SK-N-SH (cell line): ENCODE results near the gene ACAD11. TPM values are rescaled to one million over a fixed set of nuclear protein-coding genes. Genes with fewer than 3 reads are reported as not detected.

ENCODE experiments used
- CHD2 ChIP-seq: fragments of 150-350 bp; IDR thresholded peaks from 2 replicates; pipeline ENCODE4 v1.6.1; 2018; ENCODE audit warnings: low read length; ENCODE audit not compliant: partially characterized antibody
- CTCF ChIP-seq: fragments of 200-600 bp; sonication (generic); IDR thresholded peaks from 2 replicates; pipeline ENCODE4 v1.6.1; 2017; ENCODE audit warnings: antibody characterized with exemption, mild to moderate bottlenecking, moderate library complexity
- ELF1 ChIP-seq: IDR thresholded peaks from 2 replicates; pipeline ENCODE4 v1.4.0; 2012
- EZH2phosphoT487 ChIP-seq: fragments of 200-600 bp; sonication (generic); IDR thresholded peaks from 2 replicates; pipeline ENCODE4 v1.6.1; 2017; ENCODE audit warnings: low read depth, mixed run types, mild to moderate bottlenecking, antibody characterized with exemption, moderate library complexity, borderline replicate concordance
- FOSL2 ChIP-seq: IDR thresholded peaks from 2 replicates; pipeline ENCODE4 v1.4.0; 2012; ENCODE audit warnings: low read depth, mild to moderate bottlenecking, moderate library complexity, borderline replicate concordance
- FOXJ3 ChIP-seq: sonication (generic); formaldehyde crosslinking; IDR thresholded peaks from 2 replicates; pipeline ENCODE4 v1.5.1; 2020; ENCODE audit warnings: mild to moderate bottlenecking, missing genetic modification reagents
- GATA2 ChIP-seq: sonication (generic); formaldehyde crosslinking; IDR thresholded peaks from 2 replicates; pipeline ENCODE4 v1.5.0; 2020; ENCODE audit warnings: mild to moderate bottlenecking, missing genetic modification reagents
- IRF3 ChIP-seq: fragments of 150-350 bp; IDR thresholded peaks from 2 replicates; pipeline ENCODE4 v1.6.1; 2016; ENCODE audit warnings: mild to moderate bottlenecking, low read depth, low read length
- JUND ChIP-seq: IDR thresholded peaks from 2 replicates; pipeline ENCODE4 v1.4.0; 2012
- MAX ChIP-seq: IDR thresholded peaks from 2 replicates; pipeline ENCODE4 v1.4.0; 2012; ENCODE audit warnings: low read depth
- MEF2A ChIP-seq: IDR thresholded peaks from 2 replicates; pipeline ENCODE4 v1.4.0; 2012; ENCODE audit warnings: low read depth, borderline replicate concordance
- NFIC ChIP-seq: IDR thresholded peaks from 2 replicates; pipeline ENCODE4 v1.4.0; 2012; ENCODE audit warnings: borderline replicate concordance
- POLR2AphosphoS5 ChIP-seq: IDR thresholded peaks from 2 replicates; pipeline ENCODE4 v1.6.1; 2012; ENCODE audit warnings: low read depth, low read length
- RAD21 ChIP-seq: IDR thresholded peaks from 2 replicates; pipeline ENCODE4 v1.6.1; 2012; ENCODE audit warnings: mild to moderate bottlenecking, low read length
- REST ChIP-seq: IDR thresholded peaks from 2 replicates; pipeline ENCODE4 v1.6.1; 2012; ENCODE audit warnings: mild to moderate bottlenecking, low read depth, low read length, moderate library complexity
- RXRA ChIP-seq: IDR thresholded peaks from 2 replicates; pipeline ENCODE4 v1.4.0; 2012; ENCODE audit warnings: low read depth, mild to moderate bottlenecking, borderline replicate concordance
- SMC3 ChIP-seq: IDR thresholded peaks from 2 replicates; pipeline ENCODE4 v1.6.1; 2012; ENCODE audit warnings: low read depth, low read length, improper control_type of control experiment
- TAF1 ChIP-seq: IDR thresholded peaks from 2 replicates; pipeline ENCODE4 v1.6.1; 2012; ENCODE audit warnings: low read depth, mild to moderate bottlenecking, low read length, moderate library complexity, borderline replicate concordance
- TCF12 ChIP-seq: IDR thresholded peaks from 2 replicates; pipeline ENCODE4 v1.4.0; 2012
- TEAD4 ChIP-seq: IDR thresholded peaks from 2 replicates; pipeline ENCODE4 v1.4.0; 2012; ENCODE audit warnings: mild to moderate bottlenecking, borderline replicate concordance; ENCODE audit not compliant: insufficient read depth
- YY1 ChIP-seq: IDR thresholded peaks from 2 replicates; pipeline ENCODE4 v1.4.0; 2012; ENCODE audit warnings: low read depth, mild to moderate bottlenecking
- polyA plus RNA-seq, 3 experiments: library from polyadenylated mRNA; depleted of rRNA; stranded (reverse); fragments of >200 nt; gene quantifications; 2 replicates each; pipeline ENCODE4 v1.2.3, GENCODE V29; 2012

ACAD11 gene
- polyA plus RNA-seq, 1 of the 3 experiments (the other 2 are of a cell fraction): 16.3 TPM

GRCh38 chr3:132549890-132550578, 109.6 kb downstream of the ACAD11 start (continued):
- TF ChIP-seq TEAD4: no peak
- no peak for TF ChIP-seq TAF1
- no peak for TF ChIP-seq IRF3
- peak; percentile 44; the same call in 1 of the 2 replicates for TF ChIP-seq JUND
- no peak for TF ChIP-seq RAD21
- no peak for TF ChIP-seq FOXJ3
- TF ChIP-seq GATA2: no peak
- no peak for TF ChIP-seq SMC3
- no peak; the same call in 1 of the 2 replicates for TF ChIP-seq RXRA
- TF ChIP-seq ELF1: no peak
- no peak for TF ChIP-seq YY1
- no peak for TF ChIP-seq EZH2phosphoT487
- no peak for TF ChIP-seq CHD2
- TF ChIP-seq REST: no peak
- TF ChIP-seq CTCF: no peak
- TF ChIP-seq NFIC: peak; percentile 80
- TF ChIP-seq POLR2AphosphoS5: no peak; the same call in 1 of the 2 replicates
- peak; percentile 80 for TF ChIP-seq TCF12
- TF ChIP-seq FOSL2: peak; percentile 55; the same call in 1 of the 2 replicates
- no peak for TF ChIP-seq MAX
- TF ChIP-seq MEF2A: no peak
